Mucosa of descending colon (tissue), 3 donors: ENCODE data around the gene SLC17A3. TPM values are rescaled to one million over a fixed set of nuclear protein-coding genes. Genes with fewer than 3 reads are reported as not detected.

Experiments used
- ATAC-seq: fragments of 200-7000 bp; cut with Tn5 transposase; one replicate; pipeline ENCODE4 v1.9.1; 2020; ENCODE audit warnings: mild to moderate bottlenecking, moderate library complexity
- DNase-seq, 3 donors: peaks; one replicate each; pipeline ENCODE4 v3.0.0-alpha.2; 2020
- H3K36me3 ChIP-seq: fragments of 200-600 bp; one replicate; pipeline ENCODE4 v1.8.0; 2021; ENCODE audit warnings: low read depth, mild to moderate bottlenecking
- H3K4me1 ChIP-seq: fragments of 200-600 bp; one replicate; pipeline ENCODE4 v1.8.0; 2021; ENCODE audit warnings: low read depth, mild to moderate bottlenecking
- H3K4me3 ChIP-seq: fragments of 200-600 bp; one replicate; pipeline ENCODE4 v1.8.0; 2021; ENCODE audit warnings: mild to moderate bottlenecking
- H3K9me3 ChIP-seq: fragments of 200-600 bp; one replicate; pipeline ENCODE4 v1.8.0; 2021; ENCODE audit warnings: mild to moderate bottlenecking
- CTCF ChIP-seq: fragments of 200-600 bp; IDR thresholded peaks from one replicate; pipeline ENCODE4 v1.8.0; 2022; ENCODE audit warnings: antibody characterized with exemption, mild to moderate bottlenecking
- intact Hi-C, 2 donors: fragments of 100-400 bp; cut with DNase I in 1 of 2; cut with micrococcal nuclease in 1 of 2; formaldehyde crosslinking; loops; one replicate each; pipeline versions ENCODE4 v1.11.0 to v1.11.1; 2022; cut with DNase I, micrococcal nuclease
- long read RNA-seq, 2 donors: library from polyadenylated mRNA; unstranded; transcript quantifications; one replicate each; pipeline ENCODE4 v2.0.0, GENCODE V29; 2019 to 2021
- total RNA-seq, 3 donors: library from RNA; stranded (reverse); fragmentation: NEBNext Ultra II Directional in 2 of 3; extraction: Animal tissue kit (Norgen Biotek cat#: 25700) in 2 of 3; gene quantifications; one replicate each; pipeline versions ENCODE4 v1.2.1 to v1.2.4, GENCODE V29; 2021 to 2023
- donor health status: DM: no; HTN: no; CAD: no; lungs with moderate emphysema.
- donor health status: DM: no; HTN: no; CAD: no.
- donor health status: DM: no; HTN: yes; CAD: no.

The SLC17A3 gene
- not detected for total RNA-seq
- long read RNA-seq, donor 1, result 0 reads
- long read RNA-seq, donor 2, result 0 reads

- TF ChIP-seq CTCF, result no peak
- Histone ChIP-seq H3K4me3 (no peak within 1 kb of the TSS), H3K9me3 (no peaks in the 10 kb centered on the region), H3K36me3 (no peaks in the 10 kb centered on the region), H3K4me1 (no peaks in the 10 kb centered on the region)
- intact Hi-C loops, result no loop called here
- ATAC-seq, result no peak
- no peak for DNase-seq
Measured at GRCh38 chr6:25874118-25874517, at the start of gene SLC17A3. Gene SLC17A3, minus strand, starts transcription at chr6:25874243. Its CDS starts 5,856 bp downstream, at chr6:25868387.

GRCh38 chr6:25922301-25922700 is 48.3 kb upstream of the SLC17A3 start:
- intact Hi-C loops, result no loop called here
- TF ChIP-seq CTCF, result no peak
- H3K4me1 ChIP-seq, result no peaks in the 10 kb centered on the region
- H3K4me3 ChIP-seq, result no peak overlapping the region
- no peaks in the 10 kb centered on the region for H3K36me3 ChIP-seq
- H3K9me3 ChIP-seq, result no peaks in the 10 kb centered on the region
- DNase-seq (no peak), ATAC-seq (no peak)

- no peak for DNase-seq
- Histone ChIP-seq H3K36me3 (no peaks in the 10 kb centered on the region), H3K4me1 (no peaks in the 10 kb centered on the region), H3K4me3 (no peak overlapping the region), H3K9me3 (no peaks in the 10 kb centered on the region)
- intact Hi-C loops, result no loop called here
- no peak for ATAC-seq
- TF ChIP-seq CTCF, result no peak
Measured at GRCh38 chr6:25921525-25922203, 47.6 kb upstream of the SLC17A3 start.

- no peak for TF ChIP-seq CTCF
- DNase-seq (no peak), ATAC-seq (no peak)
- H3K4me3 ChIP-seq, result no peak overlapping the region
- intact Hi-C loops, result no loop called here
- no peaks in the 10 kb centered on the region for H3K9me3 ChIP-seq
- no peaks in the 10 kb centered on the region for H3K36me3 ChIP-seq
- H3K4me1 ChIP-seq, result no peaks in the 10 kb centered on the region
Measured at GRCh38 chr6:25919657-25920056, 45.6 kb upstream of the SLC17A3 start.

GRCh38 chr6:25918083-25918683 is 44.1 kb upstream of the SLC17A3 start:
- Histone ChIP-seq H3K9me3 (no peaks in the 10 kb centered on the region), H3K4me1 (no peaks in the 10 kb centered on the region), H3K4me3 (no peak overlapping the region), H3K36me3 (no peaks in the 10 kb centered on the region)
- intact Hi-C loops, result no loop called here
- ATAC-seq (no peak), DNase-seq (no peak)
- no peak for TF ChIP-seq CTCF
